ENCODE results near the gene PLA2G4B. TPM values are rescaled to one million over a fixed set of nuclear protein-coding genes. Genes with fewer than 3 reads are reported as not detected.

Gene PLA2G4B
- total RNA-seq, 1 donor from 2014 or later = 6.9 TPM

- Mint-ChIP-seq H3K9me3 (ENCODE audit: unreplicated experiment) (no peaks in the 10 kb centered on the region), H3K27me3 (ENCODE audit: unreplicated experiment) (no peaks in the 10 kb centered on the region), H3K4me3 (ENCODE audit: unreplicated experiment) (no peak overlapping the region), H3K27ac (ENCODE audit: unreplicated experiment) (no peak overlapping the region), H3K36me3 (ENCODE audit: unreplicated experiment) (peaks cover 4% of the 10 kb centered on the region), H3K4me1 (ENCODE audit: unreplicated experiment) (peaks cover 10% of the 10 kb centered on the region)
- TF ChIP-seq, protein P1, sequence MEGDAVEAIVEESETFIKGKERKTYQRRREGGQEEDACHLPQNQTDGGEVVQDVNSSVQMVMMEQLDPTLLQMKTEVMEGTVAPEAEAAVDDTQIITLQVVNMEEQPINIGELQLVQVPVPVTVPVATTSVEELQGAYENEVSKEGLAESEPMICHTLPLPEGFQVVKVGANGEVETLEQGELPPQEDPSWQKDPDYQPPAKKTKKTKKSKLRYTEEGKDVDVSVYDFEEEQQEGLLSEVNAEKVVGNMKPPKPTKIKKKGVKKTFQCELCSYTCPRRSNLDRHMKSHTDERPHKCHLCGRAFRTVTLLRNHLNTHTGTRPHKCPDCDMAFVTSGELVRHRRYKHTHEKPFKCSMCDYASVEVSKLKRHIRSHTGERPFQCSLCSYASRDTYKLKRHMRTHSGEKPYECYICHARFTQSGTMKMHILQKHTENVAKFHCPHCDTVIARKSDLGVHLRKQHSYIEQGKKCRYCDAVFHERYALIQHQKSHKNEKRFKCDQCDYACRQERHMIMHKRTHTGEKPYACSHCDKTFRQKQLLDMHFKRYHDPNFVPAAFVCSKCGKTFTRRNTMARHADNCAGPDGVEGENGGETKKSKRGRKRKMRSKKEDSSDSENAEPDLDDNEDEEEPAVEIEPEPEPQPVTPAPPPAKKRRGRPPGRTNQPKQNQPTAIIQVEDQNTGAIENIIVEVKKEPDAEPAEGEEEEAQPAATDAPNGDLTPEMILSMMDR (IDR thresholded peaks at IDR 0.05) = no peak
- DNase-seq (ENCODE audit: extremely low spot score, unreplicated experiment) = no peak
Measured at GRCh38 chr15:41840673-41841072, 2.0 kb downstream of the PLA2G4B start.

GRCh38 chr15:41841131-41841530 is 2.5 kb downstream of the PLA2G4B start:
- H3K4me1 Mint-ChIP-seq (ENCODE audit: unreplicated experiment) = peaks cover 5% of the 10 kb centered on the region
- peaks cover 5% of the 10 kb centered on the region for H3K36me3 Mint-ChIP-seq (ENCODE audit: unreplicated experiment)
- H3K9me3 Mint-ChIP-seq (ENCODE audit: unreplicated experiment) = no peaks in the 10 kb centered on the region
- H3K27ac Mint-ChIP-seq (ENCODE audit: unreplicated experiment) = no peak overlapping the region
- DNase-seq (ENCODE audit: extremely low spot score, unreplicated experiment) = no peak
- no peak overlapping the region for H3K4me3 Mint-ChIP-seq (ENCODE audit: unreplicated experiment)
- TF ChIP-seq, protein P1 (IDR thresholded peaks at IDR 0.05) = no peak
- H3K27me3 Mint-ChIP-seq (ENCODE audit: unreplicated experiment) = no peaks in the 10 kb centered on the region

DNA sequence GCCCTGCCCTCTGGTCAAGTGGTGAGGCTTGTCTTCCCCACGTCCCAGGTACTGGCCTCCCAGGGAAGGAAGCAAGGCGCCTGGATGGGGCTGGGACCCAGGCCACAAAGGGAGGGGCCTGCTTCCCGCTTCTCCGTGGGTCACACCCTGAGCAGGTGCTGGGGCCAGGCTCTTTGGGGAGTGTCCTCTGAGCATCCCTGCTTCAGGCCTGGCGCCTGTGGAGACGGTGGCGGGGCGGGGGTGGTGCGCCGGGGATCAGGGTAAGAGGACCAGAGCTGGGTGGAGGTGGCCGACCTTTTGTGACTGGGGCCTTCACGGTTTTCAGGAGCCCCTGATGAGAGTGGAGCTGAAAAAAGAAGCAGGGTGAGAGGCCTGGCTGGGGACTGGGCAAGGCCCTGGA is 3.6 kb downstream of the PLA2G4B start:
- Mint-ChIP-seq H3K4me1 (ENCODE audit: unreplicated experiment) (no peaks in the 10 kb centered on the region), H3K9me3 (ENCODE audit: unreplicated experiment) (no peaks in the 10 kb centered on the region), H3K36me3 (ENCODE audit: unreplicated experiment) (peaks cover 8% of the 10 kb centered on the region), H3K27me3 (ENCODE audit: unreplicated experiment) (no peaks in the 10 kb centered on the region), H3K27ac (ENCODE audit: unreplicated experiment) (no peak overlapping the region), H3K4me3 (ENCODE audit: unreplicated experiment) (no peak overlapping the region)
- TF ChIP-seq, protein P1 (IDR thresholded peaks at IDR 0.05) = no peak
- no peak for DNase-seq (ENCODE audit: extremely low spot score, unreplicated experiment)

DNA sequence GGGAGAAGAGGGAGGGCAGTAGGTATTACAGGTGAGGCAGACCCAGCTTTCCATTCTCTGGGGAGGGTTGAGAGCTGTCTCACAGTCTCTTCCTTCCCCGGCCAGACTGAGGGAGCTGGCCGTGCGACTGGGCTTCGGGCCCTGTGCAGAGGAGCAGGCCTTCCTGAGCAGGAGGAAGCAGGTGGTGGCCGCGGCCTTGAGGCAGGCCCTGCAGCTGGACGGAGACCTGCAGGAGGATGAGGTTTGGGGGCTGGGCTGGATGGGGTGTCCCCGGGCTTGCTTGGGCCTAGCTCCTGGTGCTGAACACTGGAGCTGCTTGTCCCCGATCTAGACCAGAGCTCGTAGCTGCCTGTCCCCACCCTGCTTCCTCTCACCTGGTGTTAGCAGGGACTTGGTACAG is 4.9 kb downstream of the PLA2G4B start:
- DNase-seq (ENCODE audit: extremely low spot score, unreplicated experiment) = no peak
- Mint-ChIP-seq H3K4me1 (ENCODE audit: unreplicated experiment) (no peaks in the 10 kb centered on the region), H3K27ac (ENCODE audit: unreplicated experiment) (no peak overlapping the region), H3K4me3 (ENCODE audit: unreplicated experiment) (no peak overlapping the region), H3K9me3 (ENCODE audit: unreplicated experiment) (no peaks in the 10 kb centered on the region), H3K27me3 (ENCODE audit: unreplicated experiment) (no peaks in the 10 kb centered on the region), H3K36me3 (ENCODE audit: unreplicated experiment) (peaks cover 15% of the 10 kb centered on the region)
- TF ChIP-seq, protein P1 (IDR thresholded peaks at IDR 0.05) = no peak

- H3K27me3 Mint-ChIP-seq (ENCODE audit: unreplicated experiment) = no peaks in the 10 kb centered on the region
- TF ChIP-seq, protein P1 (IDR thresholded peaks at IDR 0.05) = no peak
- peaks cover 15% of the 10 kb centered on the region for H3K36me3 Mint-ChIP-seq (ENCODE audit: unreplicated experiment)
- H3K9me3 Mint-ChIP-seq (ENCODE audit: unreplicated experiment) = no peaks in the 10 kb centered on the region
- no peak overlapping the region for H3K27ac Mint-ChIP-seq (ENCODE audit: unreplicated experiment)
- H3K4me3 Mint-ChIP-seq (ENCODE audit: unreplicated experiment) = no peak overlapping the region
- no peaks in the 10 kb centered on the region for H3K4me1 Mint-ChIP-seq (ENCODE audit: unreplicated experiment)
- no peak for DNase-seq (ENCODE audit: extremely low spot score, unreplicated experiment)
Measured at GRCh38 chr15:41844814-41845213, 6.2 kb downstream of the PLA2G4B start.
